ENCODE measurements around the gene SMG6. TPM values are rescaled to one million over a fixed set of nuclear protein-coding genes. Genes with fewer than 3 reads are reported as not detected.
A peak's percentile ranks its signal among the peaks of the same experiment; 100 is the strongest.

The SMG6 gene
- total RNA-seq, 3 donors from 2014 or later, result 24.9 to 29.3 (median 29.0) TPM

GRCh38 chr17:2176499-2177169 lies 127.0 kb downstream of the SMG6 start:
- Histone ChIP-seq H3K27ac (peak overlapping the region; percentile 70 to 82), H3K4me3 (no peak overlapping the region), H3K9me3 (no peaks in the 10 kb centered on the region), H3K4me1 (peaks cover 20 to 55% of the 10 kb centered on the region in 2 donors), H3K36me3 (no peaks in the 10 kb centered on the region), H3K27me3 (no peaks in the 10 kb centered on the region)
- no peak for DNase-seq (ENCODE audit: low spot score in 2 of 2)
- intact Hi-C loops (cut with DNase I; ENCODE audit: low total_unique reads), result no loop called here
- TF ChIP-seq CTCF (IDR thresholded peaks at IDR 0.05), result no peak
- no peak for TF ChIP-seq POLR2A (IDR thresholded peaks at IDR 0.05)
- no peak for TF ChIP-seq POLR2AphosphoS5 (IDR thresholded peaks at IDR 0.05)

GRCh38 chr17:2175294-2175628 lies 128.3 kb downstream of the SMG6 start:
- no peak for DNase-seq (ENCODE audit: low spot score in 2 of 2)
- intact Hi-C loops (cut with DNase I; ENCODE audit: low total_unique reads), result no loop called here
- H3K4me3 ChIP-seq, result peak overlapping the region in 2 of 3 donors; percentile 13 to 40
- H3K27me3 ChIP-seq, result no peaks in the 10 kb centered on the region
- peak overlapping the region; percentile 70 to 82 for H3K27ac ChIP-seq
- no peaks in the 10 kb centered on the region for H3K9me3 ChIP-seq
- no peaks in the 10 kb centered on the region for H3K36me3 ChIP-seq
- TF ChIP-seq POLR2A (IDR thresholded peaks at IDR 0.05) (no peak), POLR2AphosphoS5 (IDR thresholded peaks at IDR 0.05) (no peak)
- peaks cover 16 to 55% of the 10 kb centered on the region in 2 donors for H3K4me1 ChIP-seq

DNA sequence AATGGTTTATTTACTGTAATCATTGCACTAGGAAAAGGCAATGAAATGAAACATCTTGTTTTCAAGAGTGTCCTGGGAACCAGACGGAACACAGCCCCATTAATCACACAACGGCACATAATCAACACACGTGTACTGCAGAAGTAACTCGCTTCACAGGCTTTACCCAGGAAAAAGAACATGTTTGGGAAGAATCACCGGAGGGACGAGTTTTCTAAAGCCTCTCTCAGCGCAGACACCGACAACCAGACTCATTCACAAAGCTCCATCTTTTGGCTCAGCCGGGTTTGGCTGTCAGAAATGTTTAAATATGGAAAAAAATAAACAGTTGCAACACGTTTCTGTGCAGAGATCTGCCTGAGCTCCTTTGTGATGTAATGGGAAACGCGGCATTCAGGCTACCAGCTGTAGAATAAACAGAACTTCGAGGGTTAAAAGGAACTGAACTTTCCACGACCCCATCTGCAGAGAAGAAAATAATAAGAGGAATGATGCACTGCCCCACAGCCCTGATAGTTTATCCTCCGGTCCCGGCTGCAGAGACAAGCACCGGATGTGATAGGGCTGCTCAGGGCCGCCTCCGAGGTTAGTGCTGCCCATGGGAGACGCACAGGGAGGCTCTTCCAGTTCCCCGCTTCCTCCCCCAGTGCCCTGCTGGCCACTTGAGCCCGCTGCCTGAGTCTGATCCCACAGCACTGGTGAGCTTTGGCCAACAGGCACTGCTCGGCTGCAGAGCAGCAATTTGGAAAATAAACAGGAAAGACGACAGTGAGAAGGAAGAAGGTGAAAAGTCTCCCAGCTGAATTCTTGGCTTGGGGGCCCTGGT lies 128.9 kb downstream of the SMG6 start:
- H3K27ac ChIP-seq, result peak overlapping the region; percentile 70 to 82
- no peaks in the 10 kb centered on the region for H3K36me3 ChIP-seq
- H3K4me1 ChIP-seq, result peaks cover 11 to 53% of the 10 kb centered on the region in 2 donors
- DNase-seq (ENCODE audit: low spot score in 2 of 2), result no peak
- H3K9me3 ChIP-seq, result no peaks in the 10 kb centered on the region
- H3K27me3 ChIP-seq, result no peaks in the 10 kb centered on the region
- TF ChIP-seq CTCF (IDR thresholded peaks at IDR 0.05) (no peak), POLR2AphosphoS5 (IDR thresholded peaks at IDR 0.05) (peak in 2 of 3 donors; percentile 27 to 45), POLR2A (IDR thresholded peaks at IDR 0.05) (no peak)
- intact Hi-C loops (cut with DNase I; ENCODE audit: low total_unique reads), result no loop called here
- peak overlapping the region in 2 of 3 donors; percentile 13 to 40 for H3K4me3 ChIP-seq

DNA sequence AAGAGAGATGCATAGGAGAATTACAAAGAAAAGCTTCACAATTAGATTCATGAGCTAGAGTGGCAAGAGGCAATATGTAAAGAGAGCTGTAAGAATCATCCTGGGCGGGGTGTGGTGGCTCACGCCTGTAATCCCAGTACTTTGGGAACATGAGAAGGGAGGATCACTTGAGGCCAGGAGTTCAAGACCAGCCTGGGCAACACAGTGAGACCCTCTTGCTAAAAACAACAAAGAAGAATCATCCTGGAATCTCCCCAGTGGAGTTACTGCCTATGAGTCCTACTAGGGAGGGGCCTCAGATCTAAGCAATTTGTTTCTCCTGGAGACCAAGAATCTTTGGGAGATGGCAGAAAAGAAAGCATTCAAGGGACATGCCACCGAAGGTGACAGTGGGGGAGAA lies 129.6 kb downstream of the SMG6 start:
- Histone ChIP-seq H3K27ac (peak overlapping the region; percentile 70 to 82), H3K4me1 (peaks cover 8 to 46% of the 10 kb centered on the region in 2 donors), H3K9me3 (no peaks in the 10 kb centered on the region), H3K4me3 (no peak overlapping the region), H3K27me3 (no peaks in the 10 kb centered on the region), H3K36me3 (no peaks in the 10 kb centered on the region)
- no peak for DNase-seq (ENCODE audit: low spot score in 2 of 2)
- intact Hi-C loops (cut with DNase I; ENCODE audit: low total_unique reads), result no loop called here
- no peak for TF ChIP-seq POLR2A (IDR thresholded peaks at IDR 0.05)
- no peak for TF ChIP-seq CTCF (IDR thresholded peaks at IDR 0.05)
- TF ChIP-seq POLR2AphosphoS5 (IDR thresholded peaks at IDR 0.05), result no peak

DNA sequence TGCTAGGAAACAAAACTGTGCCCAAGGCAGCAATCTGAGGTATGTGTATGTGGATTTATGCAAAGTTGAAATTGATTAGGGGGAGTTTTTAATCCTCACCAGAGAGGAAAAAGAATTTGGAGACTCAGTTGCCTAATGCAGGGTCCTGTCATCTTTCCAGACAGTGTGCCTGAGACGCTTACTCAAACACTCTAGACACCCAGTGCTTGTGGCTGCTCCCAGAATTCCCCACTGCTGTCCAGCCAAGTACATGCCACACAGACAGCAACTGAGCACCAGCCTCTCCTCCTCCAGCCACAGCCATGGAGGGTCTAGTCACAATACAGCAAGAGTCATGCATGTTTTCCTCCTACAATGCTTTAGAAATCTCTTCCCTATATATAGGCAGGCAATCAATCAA lies 130.6 kb downstream of the SMG6 start:
- Histone ChIP-seq H3K27ac (peak overlapping the region; percentile 84 to 88), H3K4me1 (peaks cover 3 to 40% of the 10 kb centered on the region in 2 donors), H3K27me3 (no peaks in the 10 kb centered on the region), H3K4me3 (no peak overlapping the region), H3K9me3 (no peaks in the 10 kb centered on the region), H3K36me3 (no peaks in the 10 kb centered on the region)
- TF ChIP-seq CTCF (IDR thresholded peaks at IDR 0.05) (no peak), POLR2AphosphoS5 (IDR thresholded peaks at IDR 0.05) (peak in 1 of 3 donors; percentile 29)
- DNase-seq (ENCODE audit: low spot score in 2 of 2), result no peak
- intact Hi-C loops (cut with DNase I; ENCODE audit: low total_unique reads), result no loop called here
